ENCODE measurements around the gene SPHK2.
"Not testable (repeated sequence)": the region's sequence is repeated elsewhere in the genome, so short reads cannot be mapped to it uniquely, and the experiment has no call there.

The SPHK2 gene

GRCh38 chr19:48660852-48661710, 41.8 kb downstream of the SPHK2 start:
- DNase-seq (ENCODE audit: low read depth): peak; percentile 66

GRCh38 chr19:48661711-48662090, 42.4 kb downstream of the SPHK2 start:
- DNase-seq (ENCODE audit: low read depth): no peak

GRCh38 chr19:48663667-48664066, 44.4 kb downstream of the SPHK2 start:
- no peak for DNase-seq (ENCODE audit: low read depth)

- no peak for DNase-seq (ENCODE audit: low read depth)
These were observed 45.2 kb downstream of the SPHK2 start for GRCh38 chr19:48664476-48664875.

- no peak for DNase-seq (ENCODE audit: low read depth)
These were observed 46.5 kb downstream of the SPHK2 start for GRCh38 chr19:48665786-48666185.

- no peak for DNase-seq (ENCODE audit: low read depth)
These were observed 49.0 kb downstream of the SPHK2 start for GRCh38 chr19:48668332-48668731.

GRCh38 chr19:48668761-48669160, 49.5 kb downstream of the SPHK2 start:
- no peak for DNase-seq (ENCODE audit: low read depth)

- DNase-seq (ENCODE audit: low read depth): no peak
These were observed 50.8 kb downstream of the SPHK2 start for GRCh38 chr19:48669903-48670668.

- DNase-seq (ENCODE audit: low read depth): no peak
These were observed 51.6 kb downstream of the SPHK2 start for GRCh38 chr19:48670699-48671445.

- DNase-seq (ENCODE audit: low read depth): no peak
These were observed 52.2 kb downstream of the SPHK2 start for GRCh38 chr19:48671446-48671995.

- DNase-seq (ENCODE audit: low read depth): no peak
These were observed 53.7 kb downstream of the SPHK2 start, which contains the start of gene NTN5 for GRCh38 chr19:48672994-48673393. Gene NTN5 (minus strand): TSS chr19:48673017. CDS start chr19:48670986, 2,031 bp downstream.

- no peak for DNase-seq (ENCODE audit: low read depth)
These were observed 54.3 kb downstream of the SPHK2 start for GRCh38 chr19:48673436-48674100.

- DNase-seq (ENCODE audit: low read depth): no peak
These were observed 55.0 kb downstream of the SPHK2 start for GRCh38 chr19:48674216-48674809.

- peak; percentile 65 for DNase-seq (ENCODE audit: low read depth)
These were observed 55.9 kb downstream of the SPHK2 start for GRCh38 chr19:48674921-48675824.

- no peak for DNase-seq (ENCODE audit: low read depth)
These were observed 57.2 kb downstream of the SPHK2 start for GRCh38 chr19:48676487-48676886.

- no peak for DNase-seq (ENCODE audit: low read depth)
These were observed 57.6 kb downstream of the SPHK2 start for GRCh38 chr19:48676887-48677286.

GRCh38 chr19:48678201-48678600, 58.9 kb downstream of the SPHK2 start:
- no peak for DNase-seq (ENCODE audit: low read depth)

- not testable (repeated sequence) for DNase-seq (ENCODE audit: low read depth)
These were observed 60.7 kb downstream of the SPHK2 start for GRCh38 chr19:48680006-48680405.

Data from stimulated activated CD4-positive, alpha-beta T cell treated with anti-CD3 and anti-CD28 coated beads, Interleukin-2, amount 100 ng/mL, for 4 hours (primary cell).